Measurements from ENCODE around the gene POU2AF3. TPM values are rescaled to one million over a fixed set of nuclear protein-coding genes. Genes with fewer than 3 reads are reported as not detected.
"Not testable (repeated sequence)": the region's sequence is repeated elsewhere in the genome, so short reads cannot be mapped to it uniquely, and the experiment has no call there.

Gene POU2AF3, protein sequence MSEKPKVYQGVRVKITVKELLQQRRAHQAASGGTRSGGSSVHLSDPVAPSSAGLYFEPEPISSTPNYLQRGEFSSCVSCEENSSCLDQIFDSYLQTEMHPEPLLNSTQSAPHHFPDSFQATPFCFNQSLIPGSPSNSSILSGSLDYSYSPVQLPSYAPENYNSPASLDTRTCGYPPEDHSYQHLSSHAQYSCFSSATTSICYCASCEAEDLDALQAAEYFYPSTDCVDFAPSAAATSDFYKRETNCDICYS
- total RNA-seq, result 15.9 TPM

DNA sequence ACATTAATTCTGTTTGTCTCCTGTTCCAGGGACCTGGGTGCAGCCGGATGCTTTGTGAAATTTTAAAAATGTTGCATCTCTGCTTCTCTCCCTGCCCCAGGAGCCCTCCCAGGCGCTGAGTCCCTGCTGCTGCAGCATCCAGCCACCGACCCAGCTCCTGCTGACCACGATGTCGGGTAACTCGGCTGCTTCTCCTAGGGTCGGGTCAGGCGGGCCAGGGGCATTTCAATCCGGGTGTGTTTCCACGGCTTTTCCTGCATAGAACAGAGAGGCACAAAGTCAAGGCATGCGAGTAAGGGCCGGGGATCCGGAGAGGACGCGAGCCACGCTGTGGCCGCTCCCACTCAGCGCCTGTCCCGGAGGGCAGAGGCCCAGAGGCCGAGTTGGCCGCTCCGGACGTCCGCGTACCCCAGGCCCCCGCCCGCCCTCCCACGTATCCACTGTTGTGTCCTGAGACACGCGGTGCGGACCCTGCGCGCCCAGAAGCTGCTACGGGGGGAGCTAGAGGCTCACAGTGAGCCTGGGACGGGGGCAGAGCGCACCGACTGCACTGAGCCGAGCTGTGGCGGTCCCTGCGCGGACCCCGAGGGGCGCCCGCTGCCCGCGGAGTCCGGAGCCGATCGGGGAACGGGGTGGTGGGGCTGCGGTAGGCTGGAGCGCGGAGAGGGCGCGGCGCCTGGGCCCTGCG is at the start of gene POU2AF3:
Gene POU2AF3 (plus strand): TSS at position 134 of the 688 bp plus-strand sequence. CDS start 36 bp downstream, at position 170.
- no peak for DNase-seq (ENCODE audit: low spot score)

DNA sequence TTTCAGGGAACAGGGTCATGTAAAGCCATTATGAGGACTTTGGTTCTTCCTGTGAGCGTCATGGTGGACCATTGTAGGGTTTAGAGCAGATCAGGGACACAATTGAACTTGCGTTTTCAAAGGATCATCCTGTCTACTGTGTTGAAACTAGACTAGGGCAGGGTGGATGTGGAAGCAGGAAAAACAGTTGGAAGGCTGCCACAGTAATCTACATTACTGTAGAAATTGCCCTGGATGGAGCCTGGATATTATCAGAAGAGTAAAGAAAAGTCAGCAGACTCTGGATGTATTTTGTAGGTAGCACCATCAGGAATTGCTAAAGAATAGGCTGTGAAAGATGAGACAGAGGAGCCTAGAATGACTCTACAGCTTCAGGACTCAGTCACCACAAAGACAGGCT is 47.4 kb upstream of the POU2AF3 start:
- DNase-seq (ENCODE audit: low spot score), result no peak

DNA sequence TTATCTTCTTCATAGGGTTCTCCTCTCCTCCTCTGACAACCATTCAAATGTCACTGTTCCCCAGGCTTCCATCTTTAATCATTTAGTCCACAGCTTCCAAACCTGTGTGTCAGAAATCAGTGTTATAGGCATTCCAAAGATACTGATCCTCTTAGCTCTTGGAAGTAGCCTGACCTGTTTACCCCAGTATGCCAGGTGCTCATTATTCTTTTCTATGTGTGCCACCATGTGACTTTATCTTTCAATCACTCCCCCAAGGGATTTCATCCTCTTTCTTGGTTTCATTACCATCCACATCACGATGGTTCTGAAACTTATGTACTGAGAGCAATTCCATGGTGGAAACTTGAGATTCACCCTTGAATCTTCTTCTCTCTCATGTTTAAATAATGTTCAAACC is 45.2 kb upstream of the POU2AF3 start:
- DNase-seq (ENCODE audit: low spot score), result no peak

DNA sequence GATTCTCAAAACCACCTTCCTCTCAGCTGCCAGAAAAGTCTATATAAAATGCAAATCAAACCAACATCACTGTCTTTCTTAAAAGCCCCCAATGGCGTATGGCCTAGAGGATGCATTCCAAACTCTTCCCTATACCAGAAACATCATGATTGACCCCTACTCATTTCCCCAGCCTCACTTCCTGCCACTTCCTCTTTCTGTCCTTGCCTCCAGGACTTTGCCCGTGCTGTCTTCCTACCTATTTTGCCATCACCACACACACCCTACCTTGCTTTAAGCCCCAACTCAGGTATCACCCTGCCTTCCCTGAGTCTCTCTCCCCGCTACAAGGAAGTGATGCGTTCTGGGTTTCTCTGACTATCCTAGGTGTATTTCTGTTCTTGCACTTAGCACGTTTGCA is 44.7 kb upstream of the POU2AF3 start:
- no peak for DNase-seq (ENCODE audit: low spot score)

DNA sequence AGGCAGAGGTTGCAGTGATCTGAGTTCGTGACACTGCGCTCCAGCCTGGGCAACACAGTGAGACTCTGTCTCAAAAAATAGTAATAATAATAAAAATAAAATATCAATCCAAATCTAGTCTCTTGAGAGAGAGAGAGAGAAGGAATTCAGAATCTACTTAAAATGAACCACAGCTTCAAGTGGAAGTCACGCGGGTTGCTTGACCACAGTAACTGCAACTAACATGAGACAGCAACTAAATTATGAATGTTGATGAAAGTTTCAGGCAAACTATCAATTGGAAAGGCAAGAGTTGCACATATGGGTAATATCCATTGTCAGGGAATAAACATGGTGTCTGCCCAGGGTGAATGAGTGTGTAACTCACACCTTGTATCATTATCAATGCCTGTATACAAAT is 40.3 kb upstream of the POU2AF3 start:
- DNase-seq (ENCODE audit: low spot score), result no peak

DNA sequence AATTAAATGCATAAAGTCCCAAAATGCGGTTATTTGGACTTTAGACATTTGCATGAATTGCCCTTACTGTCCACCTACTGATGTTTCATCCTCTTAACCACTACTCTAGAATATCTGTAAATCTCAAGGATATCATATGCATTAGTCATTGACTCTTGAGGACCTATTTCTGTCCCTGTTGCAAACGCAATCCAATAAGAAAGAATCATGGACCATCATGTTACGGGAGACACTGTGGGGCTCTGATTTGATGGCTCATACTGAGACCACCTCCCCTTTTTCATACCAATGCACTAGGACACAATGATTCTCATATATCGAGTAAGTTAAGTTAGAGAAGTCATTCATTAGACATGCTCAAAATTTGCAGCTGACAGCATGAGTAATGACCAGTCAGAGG is 38.5 kb upstream of the POU2AF3 start:
- no peak for DNase-seq (ENCODE audit: low spot score)

DNA sequence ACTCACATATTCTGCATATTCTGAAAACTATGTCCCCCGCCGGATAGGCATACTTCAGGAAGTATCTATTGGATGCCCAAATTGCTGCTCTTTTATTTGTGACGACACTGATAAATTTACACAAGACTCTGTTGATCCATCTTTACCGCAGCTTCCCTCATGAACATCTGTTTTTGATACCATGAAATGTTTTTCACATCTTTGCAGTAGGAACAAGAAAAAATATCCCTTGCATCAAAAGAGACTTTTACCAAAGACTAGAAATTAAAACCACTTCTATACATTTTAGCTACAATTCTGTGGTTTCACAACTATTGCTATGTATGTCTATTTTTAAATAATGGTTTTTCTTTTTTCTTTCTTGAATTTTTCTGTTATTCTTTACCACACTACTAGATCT is 37.5 kb upstream of the POU2AF3 start:
- no peak for DNase-seq (ENCODE audit: low spot score)

DNA sequence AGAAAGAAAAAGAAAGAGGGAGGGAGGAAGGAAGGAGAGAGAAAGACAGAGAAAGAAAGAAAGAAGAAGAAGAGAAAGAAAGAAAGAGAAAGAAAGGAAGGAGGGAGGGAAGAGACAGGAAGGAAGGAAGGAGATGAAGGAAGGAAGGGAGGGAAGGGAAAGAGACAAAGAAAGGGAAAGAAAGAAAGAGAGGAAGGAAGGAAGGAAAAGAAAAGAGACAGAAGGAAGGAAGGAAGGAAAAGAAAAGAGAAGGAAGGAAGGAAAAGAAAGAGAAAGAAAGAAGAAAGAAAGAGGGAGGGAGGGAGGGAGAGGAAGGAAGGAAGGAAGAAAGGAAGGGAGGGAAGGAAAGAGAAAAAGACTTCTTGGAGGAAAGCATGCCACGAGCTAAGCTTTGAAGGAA is 33.7 kb upstream of the POU2AF3 start:
- no peak for DNase-seq (ENCODE audit: low spot score)

DNA sequence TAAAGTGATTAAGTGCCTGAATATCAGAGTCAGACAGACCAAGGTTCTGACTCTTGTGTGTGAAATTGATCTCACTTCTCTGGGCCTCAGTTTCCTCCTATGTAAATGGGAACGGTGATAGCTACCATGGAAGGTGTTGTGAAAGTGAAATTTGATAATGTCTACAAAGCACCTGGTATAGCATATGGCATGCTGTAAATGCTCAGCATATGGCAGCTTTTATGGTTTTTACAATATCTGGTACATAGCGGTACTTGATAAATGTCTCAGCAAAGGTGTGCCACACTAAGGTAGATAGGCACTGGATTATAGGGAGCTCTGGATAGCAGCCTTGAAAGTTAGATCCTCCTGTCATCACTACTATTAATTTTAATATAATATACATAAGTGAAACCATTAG is 32.9 kb upstream of the POU2AF3 start:
- no peak for DNase-seq (ENCODE audit: low spot score)

DNA sequence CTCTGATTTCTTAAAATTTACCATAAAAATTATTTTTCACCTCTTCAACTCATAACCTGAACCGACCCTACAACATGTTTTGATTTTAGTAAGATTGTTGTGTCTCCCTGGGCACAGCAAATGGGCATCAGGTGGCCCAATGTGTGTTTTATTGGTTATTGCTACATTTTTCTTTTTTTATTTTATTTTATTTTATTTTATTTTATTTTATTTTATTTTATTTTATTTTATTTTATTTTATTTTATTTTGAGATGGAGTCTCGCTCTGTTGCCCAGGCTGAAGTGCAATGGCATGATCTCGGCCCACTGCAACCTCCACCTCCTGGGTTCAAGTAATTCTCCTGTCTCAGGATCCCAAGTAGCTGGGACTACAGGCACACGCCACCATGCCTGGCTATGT is 30.0 kb upstream of the POU2AF3 start:
- not testable (repeated sequence) for DNase-seq (ENCODE audit: low spot score)

DNA sequence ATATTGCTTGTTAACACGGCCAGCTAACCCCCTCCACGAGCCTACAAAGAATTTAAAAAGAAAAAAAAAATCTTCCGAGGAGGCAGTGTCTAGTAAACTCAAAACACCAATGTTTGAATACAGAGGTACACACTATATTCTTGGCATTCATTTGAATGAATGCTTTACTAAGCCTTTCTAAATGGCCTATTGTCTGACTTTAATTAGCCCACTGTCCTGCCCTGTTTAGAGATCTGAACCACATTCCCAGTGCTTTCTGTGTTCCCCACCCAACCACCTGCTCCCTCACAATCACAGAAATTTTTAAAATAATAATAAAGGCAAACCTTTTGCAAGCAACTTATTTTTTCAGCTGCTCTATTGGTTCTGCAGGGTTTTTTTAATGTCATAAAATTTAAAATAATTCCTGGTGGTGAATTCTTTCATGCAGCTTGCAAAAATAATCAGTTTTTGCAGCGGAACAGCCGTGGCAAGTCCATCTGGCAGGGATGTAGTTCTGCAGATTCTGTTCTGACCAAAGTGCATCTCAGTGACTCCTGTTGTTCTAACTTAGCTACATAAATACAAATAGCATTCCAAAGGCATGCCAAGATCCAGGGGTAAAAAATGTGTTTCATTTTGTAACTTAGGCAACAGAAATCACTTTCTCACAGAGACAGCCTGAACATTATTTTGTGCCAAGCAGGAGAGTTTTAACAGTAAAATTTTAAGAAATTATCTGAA is 29.0 kb upstream of the POU2AF3 start:
- no peak for DNase-seq (ENCODE audit: low spot score)

DNA sequence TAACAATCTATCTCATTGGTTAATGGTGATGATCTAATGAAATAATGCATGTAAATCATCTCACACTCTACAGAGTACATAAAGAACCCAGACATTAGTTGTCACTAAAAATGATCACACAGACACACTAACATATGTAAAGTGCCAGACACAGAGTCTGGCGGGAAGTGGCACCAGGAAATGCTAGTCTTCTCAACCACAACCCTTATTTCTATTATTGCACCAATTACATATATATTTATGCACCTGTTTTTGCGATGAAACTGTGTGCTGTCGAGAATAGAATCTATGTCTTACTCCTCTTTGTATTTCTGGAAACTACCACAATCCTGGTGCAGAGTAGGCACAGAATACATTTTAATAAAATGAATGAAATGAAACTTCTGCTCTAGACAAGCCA is 25.9 kb upstream of the POU2AF3 start:
- DNase-seq (ENCODE audit: low spot score), result no peak

DNA sequence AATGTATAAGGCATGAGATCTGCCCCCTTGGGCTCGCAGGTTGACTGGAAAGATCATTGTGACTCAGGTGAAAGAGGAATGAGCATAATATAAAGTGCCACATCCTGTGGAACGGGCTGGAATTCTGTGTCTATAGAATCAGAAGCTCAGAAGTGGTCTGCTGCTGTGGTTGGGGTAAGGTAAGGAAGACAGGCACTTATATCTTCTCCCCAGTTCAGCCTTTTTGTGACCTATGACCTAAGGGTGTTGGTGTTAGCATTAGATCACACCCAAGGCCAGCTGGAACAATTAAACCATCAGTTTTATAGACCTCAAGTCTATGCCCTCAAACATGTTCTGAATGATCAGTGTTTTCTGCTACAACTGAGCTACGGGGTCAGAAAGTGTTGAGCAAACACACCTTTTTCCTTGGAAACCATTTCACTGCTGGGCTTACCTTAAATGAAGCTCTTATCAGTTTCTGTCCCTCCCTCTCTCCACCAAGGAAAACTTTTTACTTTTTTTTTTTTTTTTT is 15.7 kb upstream of the POU2AF3 start:
- no peak for DNase-seq (ENCODE audit: low spot score)

DNA sequence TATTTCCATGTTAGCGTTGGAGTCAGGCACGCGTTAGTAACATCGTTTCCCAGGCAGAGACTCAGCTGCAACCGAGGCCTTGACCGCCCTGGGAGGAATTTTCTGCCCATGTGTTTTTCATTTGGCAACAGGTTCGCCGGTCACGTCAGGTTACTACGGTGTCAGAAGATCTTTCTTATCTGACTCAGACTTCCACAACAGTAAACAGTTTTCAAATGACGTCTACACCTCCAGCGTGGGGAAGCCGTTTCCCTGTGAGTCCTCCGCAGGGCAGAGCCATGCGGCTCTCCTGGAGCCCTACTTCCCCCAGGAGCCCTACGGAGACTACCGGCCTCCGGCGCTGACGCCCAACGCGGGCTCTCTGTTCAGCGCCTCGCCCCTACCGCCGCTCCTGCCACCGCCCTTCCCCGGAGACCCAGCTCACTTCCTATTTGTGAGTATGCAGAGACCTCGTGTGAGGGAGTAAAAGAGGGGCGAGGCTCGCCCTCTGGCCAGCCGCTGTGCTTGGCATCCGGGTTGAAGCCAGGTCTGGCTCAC is 14.3 kb upstream of the POU2AF3 start:
- peak; percentile 50 for DNase-seq (ENCODE audit: low spot score)

DNA sequence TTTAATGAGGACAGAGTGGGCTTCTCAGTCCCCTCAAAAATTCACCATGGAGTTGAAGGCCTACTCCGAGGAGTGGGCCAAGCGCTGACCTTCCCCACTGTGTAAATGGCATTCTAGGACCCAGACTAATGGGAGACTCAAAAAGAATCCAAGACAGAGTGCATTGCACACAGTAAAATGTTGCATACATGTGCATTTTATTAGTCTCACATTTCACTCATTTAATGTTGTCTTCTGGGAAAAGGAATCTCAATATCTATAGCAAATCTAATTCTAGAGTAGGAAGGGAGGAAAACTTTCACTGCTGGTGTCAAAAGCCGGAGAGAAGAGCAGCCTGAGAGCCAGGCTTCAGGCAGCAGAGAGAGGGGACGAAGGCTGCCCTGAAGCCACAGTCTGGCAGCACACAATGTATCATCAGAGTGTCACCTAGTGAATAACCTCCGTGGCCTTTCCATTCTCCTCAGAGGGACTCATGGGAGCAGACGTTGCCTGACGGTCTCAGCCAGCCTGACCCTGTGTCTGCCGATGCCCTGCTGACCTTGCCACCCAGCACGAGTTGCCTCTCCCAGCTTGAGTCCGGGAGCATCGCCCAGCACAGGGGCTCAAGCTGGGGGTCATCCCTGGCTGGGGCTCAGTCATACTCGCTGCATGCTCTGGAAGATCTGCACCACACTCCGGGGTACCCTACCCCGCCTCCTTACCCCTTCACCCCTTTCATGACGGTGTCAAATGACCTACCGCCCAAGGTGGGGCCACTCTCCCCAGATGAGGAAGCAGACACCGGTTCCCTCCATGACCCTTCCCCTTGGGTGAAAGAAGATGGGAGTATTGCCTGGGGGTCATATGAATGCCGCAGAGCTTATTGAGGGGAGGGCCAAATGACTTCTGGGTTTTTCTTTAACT is 12.9 kb upstream of the POU2AF3 start:
- DNase-seq (ENCODE audit: low spot score), result no peak

DNA sequence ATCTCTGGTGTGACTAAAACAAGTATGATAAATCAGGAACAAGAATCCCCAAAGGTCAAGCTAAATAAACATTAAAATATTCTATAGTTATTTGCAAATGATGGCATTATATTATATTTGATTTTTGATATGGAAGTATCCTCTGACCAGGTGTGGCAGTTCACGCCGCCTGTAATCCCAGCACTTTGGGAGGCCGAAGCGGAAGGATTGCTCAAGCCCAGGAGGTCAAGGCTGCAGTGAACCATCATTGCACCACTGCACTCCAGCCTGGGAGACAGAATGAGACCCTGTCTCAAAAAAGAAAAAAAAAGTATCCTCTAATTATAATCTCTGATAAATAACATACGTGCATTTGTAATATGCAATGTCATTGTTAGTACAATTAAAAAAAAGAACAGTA is 6.6 kb upstream of the POU2AF3 start:
- no peak for DNase-seq (ENCODE audit: low spot score)

DNA sequence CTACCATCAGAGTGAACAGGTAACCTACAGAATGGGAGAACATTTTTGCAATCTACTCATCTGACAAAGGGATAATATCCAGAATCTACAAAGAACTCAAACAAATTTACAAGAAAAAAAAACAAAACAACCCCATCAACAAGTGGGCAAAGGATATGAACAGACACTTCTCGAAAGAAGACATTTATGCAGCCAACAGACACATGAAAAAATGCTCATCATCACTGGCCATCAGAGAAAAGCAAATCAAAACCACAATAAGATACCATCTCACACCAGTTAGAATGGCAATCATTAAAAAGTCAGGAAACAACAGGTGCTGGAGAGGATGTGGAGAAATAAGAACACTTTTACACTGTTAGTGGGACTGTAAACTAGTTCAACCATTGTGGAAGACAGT is 5.9 kb upstream of the POU2AF3 start:
- not testable (repeated sequence) for DNase-seq (ENCODE audit: low spot score)

DNA sequence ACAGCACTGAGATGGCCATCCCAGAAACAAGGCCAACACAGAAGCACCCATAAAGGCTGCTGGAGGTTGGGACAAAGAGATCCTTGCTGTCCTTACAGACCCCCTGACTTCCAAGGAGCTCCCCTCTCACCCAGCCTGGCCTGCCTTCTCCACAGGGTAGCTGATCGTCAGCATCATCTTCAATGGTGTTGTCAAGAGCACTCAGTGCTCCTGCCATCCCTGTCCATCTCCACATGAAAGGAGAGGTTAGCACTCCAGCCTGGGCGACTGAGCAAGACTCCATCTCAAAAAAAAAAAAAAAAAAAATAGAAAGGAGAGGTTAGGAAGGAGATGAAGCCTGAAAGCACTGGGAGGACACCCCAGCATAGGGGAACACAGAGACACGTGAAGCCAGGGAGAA is 2.1 kb upstream of the POU2AF3 start:
- no peak for DNase-seq (ENCODE audit: low spot score)

DNA sequence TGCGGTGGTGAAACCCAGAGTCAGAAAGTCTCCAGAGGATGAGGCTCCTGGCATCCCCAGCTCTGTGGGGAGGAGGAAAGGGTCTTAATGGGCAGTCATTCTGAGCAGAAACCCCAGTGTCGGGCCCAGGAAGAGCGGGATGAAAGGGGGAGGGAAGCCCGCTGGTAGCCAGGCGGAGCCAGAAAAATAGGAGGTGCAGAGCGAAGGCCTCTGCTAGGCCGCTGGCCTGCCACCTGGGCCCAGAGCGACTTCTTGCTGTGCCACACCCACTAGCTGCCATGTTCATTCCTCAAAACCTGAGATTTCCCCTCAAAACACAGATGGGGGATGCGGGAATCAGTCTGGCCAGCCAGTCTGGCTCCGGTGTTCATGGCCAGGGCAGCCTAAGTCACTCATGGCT is 650 bp upstream of the POU2AF3 start:
- no peak for DNase-seq (ENCODE audit: low spot score)

DNA sequence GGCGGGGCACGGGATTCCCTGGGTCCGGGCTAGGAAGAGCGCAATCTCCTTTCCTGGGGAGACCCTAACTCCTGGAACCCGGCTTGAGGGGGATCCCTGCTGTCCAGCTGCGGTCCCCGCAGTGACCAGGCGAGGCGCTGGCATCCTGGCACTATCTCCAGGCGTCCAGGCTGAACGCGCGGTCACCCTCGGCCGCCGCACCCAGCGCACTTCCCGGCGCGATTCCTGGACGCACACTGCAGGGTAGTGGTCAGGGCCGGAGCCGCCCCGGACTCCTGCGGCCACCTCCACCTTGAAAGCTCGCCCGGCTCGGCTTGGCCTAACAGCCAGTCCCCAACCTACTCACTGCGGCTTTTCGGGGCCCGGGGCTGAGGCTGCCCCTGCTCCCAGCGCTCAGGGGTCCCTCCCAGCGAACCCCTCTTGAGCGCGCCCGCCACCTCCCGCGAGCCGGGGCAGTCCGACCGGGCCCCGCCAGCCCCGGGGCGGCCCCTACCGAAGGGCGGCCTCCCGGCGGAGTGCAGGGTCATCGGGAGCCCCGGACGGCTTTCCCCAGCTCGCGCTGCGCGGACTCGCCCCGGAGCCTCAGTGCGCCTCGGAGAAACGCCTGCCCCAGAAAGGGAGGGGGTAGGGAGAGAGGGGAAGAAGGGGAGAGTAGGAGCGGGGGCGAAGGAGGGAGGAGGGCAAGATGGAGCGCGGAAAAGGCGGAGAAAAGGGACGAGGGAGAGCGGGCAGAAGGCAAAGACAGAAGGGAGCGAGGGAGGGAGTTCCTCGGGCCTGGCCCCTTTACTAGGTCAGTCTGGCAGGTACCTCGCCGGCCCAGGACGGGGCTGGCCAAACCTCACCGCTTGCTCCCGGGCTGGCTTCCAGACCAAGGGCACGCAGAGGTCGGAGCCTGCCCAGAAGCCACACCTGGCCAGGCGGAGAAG is 1.0 kb downstream of the POU2AF3 start:
- DNase-seq (ENCODE audit: low spot score), result peak; percentile 79
